ENCODE results near the gene CACNA1A. TPM values are rescaled to one million over a fixed set of nuclear protein-coding genes. Genes with fewer than 3 reads are reported as not detected.
"Not testable (repeated sequence)": the region's sequence is repeated elsewhere in the genome, so short reads cannot be mapped to it uniquely, and the experiment has no call there.

The CACNA1A gene
- total RNA-seq, 1 donor from 2014 or later, result 23.2 TPM

GRCh38 chr19:13208672-13209483 is 297.4 kb downstream of the CACNA1A start:
- H3K4me1 Mint-ChIP-seq (ENCODE audit: unreplicated experiment), result peaks cover 15% of the 10 kb centered on the region
- H3K27ac Mint-ChIP-seq, result no peak overlapping the region
- TF ChIP-seq CTCF (conservative IDR thresholded peaks at IDR 0.05), result no peak
- no peaks in the 10 kb centered on the region for H3K36me3 Mint-ChIP-seq
- no peak for DNase-seq (ENCODE audit: extremely low spot score, unreplicated experiment)
- H3K9me3 Mint-ChIP-seq, result no peaks in the 10 kb centered on the region
- H3K27me3 Mint-ChIP-seq, result no peaks in the 10 kb centered on the region
- no peak overlapping the region for H3K4me3 Mint-ChIP-seq

GRCh38 chr19:13207846-13208671 is 298.2 kb downstream of the CACNA1A start:
- Mint-ChIP-seq H3K27ac (peak overlapping the region; percentile 66), H3K9me3 (no peaks in the 10 kb centered on the region), H3K27me3 (no peaks in the 10 kb centered on the region), H3K4me3 (peak overlapping the region; percentile 65), H3K36me3 (no peaks in the 10 kb centered on the region), H3K4me1 (ENCODE audit: unreplicated experiment) (peaks cover 15% of the 10 kb centered on the region)
- no peak for DNase-seq (ENCODE audit: extremely low spot score, unreplicated experiment)
- no peak for TF ChIP-seq CTCF (conservative IDR thresholded peaks at IDR 0.05)

DNA sequence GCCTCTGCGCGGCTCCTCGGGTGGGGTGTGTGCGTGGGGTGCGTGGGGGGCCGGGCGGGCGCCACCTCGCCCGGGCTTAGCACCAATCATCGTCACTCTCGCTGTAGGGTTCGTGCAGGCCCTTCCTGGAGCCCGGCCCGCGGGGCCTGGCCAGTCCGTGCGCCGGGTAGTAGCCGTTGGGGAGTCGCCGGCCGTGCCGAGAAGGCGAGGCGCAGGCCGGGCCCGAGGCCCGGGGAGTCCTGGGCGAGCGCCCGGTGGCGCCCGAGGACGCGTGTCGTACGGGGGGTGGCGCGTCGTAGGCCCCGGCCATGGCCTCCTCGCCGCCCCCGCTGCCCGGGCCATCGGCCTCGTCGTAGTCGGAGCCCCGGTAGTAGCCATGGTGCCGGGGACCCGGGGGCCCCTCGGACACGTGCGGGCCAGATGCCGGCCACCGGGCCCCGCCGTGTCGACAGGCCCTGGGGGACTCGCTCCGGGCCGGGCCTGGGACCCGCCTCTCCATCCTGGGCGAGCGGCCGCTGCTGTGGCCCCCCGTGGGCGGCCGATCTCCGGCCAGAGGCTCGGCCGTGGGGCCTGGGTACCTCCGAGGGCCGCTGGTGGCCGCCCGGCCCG is 298.9 kb downstream of the CACNA1A start:
- Mint-ChIP-seq H3K4me3 (no peak overlapping the region), H3K4me1 (ENCODE audit: unreplicated experiment) (peaks cover 11% of the 10 kb centered on the region), H3K27me3 (no peaks in the 10 kb centered on the region), H3K36me3 (no peaks in the 10 kb centered on the region), H3K9me3 (no peaks in the 10 kb centered on the region), H3K27ac (no peak overlapping the region)
- DNase-seq (ENCODE audit: extremely low spot score, unreplicated experiment), result no peak
- no peak for TF ChIP-seq CTCF (conservative IDR thresholded peaks at IDR 0.05)

- H3K9me3 Mint-ChIP-seq, result no peaks in the 10 kb centered on the region
- H3K36me3 Mint-ChIP-seq, result no peaks in the 10 kb centered on the region
- no peak overlapping the region for H3K27ac Mint-ChIP-seq
- peaks cover 11% of the 10 kb centered on the region for H3K4me1 Mint-ChIP-seq (ENCODE audit: unreplicated experiment)
- no peaks in the 10 kb centered on the region for H3K27me3 Mint-ChIP-seq
- H3K4me3 Mint-ChIP-seq, result no peak overlapping the region
- TF ChIP-seq CTCF (conservative IDR thresholded peaks at IDR 0.05), result no peak
- DNase-seq (ENCODE audit: extremely low spot score, unreplicated experiment), result no peak
These were observed 299.7 kb downstream of the CACNA1A start for GRCh38 chr19:13206587-13206986.

- H3K4me3 Mint-ChIP-seq, H3K27me3 Mint-ChIP-seq: not testable (repeated sequence)
These were observed 304.2 kb downstream of the CACNA1A start for GRCh38 chr19:13202112-13202511.

More at GRCh38 chr19:13202112-13202511, 304.2 kb downstream of the CACNA1A start:
- H3K27ac Mint-ChIP-seq; H3K4me1 Mint-ChIP-seq (ENCODE audit: unreplicated experiment); H3K36me3 Mint-ChIP-seq; DNase-seq (ENCODE audit: extremely low spot score, unreplicated experiment); H3K9me3 Mint-ChIP-seq: not testable (repeated sequence)

Data from type B pancreatic cell (in vitro differentiated cells).